GM12891 (cell line): Measurements from ENCODE around the gene PLCH2.

Source experiments
- POLR2A ChIP-seq: IDR thresholded peaks from 2 replicates; pipeline ENCODE4 v1.6.1; 2011; ENCODE audit warnings: low read depth, low read length, control low read depth
- POLR2AphosphoS5 ChIP-seq: IDR thresholded peaks from 2 replicates; pipeline ENCODE4 v1.6.1; 2011; ENCODE audit warnings: low read depth, low read length, control low read depth
- POU2F2 ChIP-seq: IDR thresholded peaks from 2 replicates; pipeline ENCODE4 v1.6.1; 2011; ENCODE audit warnings: low read depth, mild to moderate bottlenecking, control low read depth, low read length, moderate library complexity
- SPI1 ChIP-seq: IDR thresholded peaks from 2 replicates; pipeline ENCODE4 v1.6.1; 2011; ENCODE audit warnings: low read depth, low read length, control low read depth
- TAF1 ChIP-seq: IDR thresholded peaks from 2 replicates; pipeline ENCODE4 v1.6.1; 2011; ENCODE audit warnings: low read depth, low read length, control low read depth

GRCh38 chr1:2431103-2431502 is 45.0 kb upstream of the PLCH2 start:
- TF ChIP-seq POLR2A (no peak), POLR2AphosphoS5 (no peak), SPI1 (no peak), POU2F2 (no peak), TAF1 (no peak)
